Trophoblast cell (in vitro differentiated cells and primary cell): ENCODE results near the gene XXYLT1.

ENCODE experiments used
- DNase-seq, 2 donors: peaks; one replicate each; pipeline ENCODE4 v3.0.0-alpha.2; 2016
- H2AFZ ChIP-seq: 2 replicates; pipeline ENCODE4 v1.6.1; 2013; ENCODE audit warnings: low read length, moderate library complexity, mild to moderate bottlenecking; ENCODE audit not compliant: insufficient read depth, poor library complexity
- H2AK5ac ChIP-seq: 2 replicates; pipeline ENCODE4 v1.6.1; 2013; ENCODE audit warnings: mild to moderate bottlenecking, low read length
- H2BK120ac ChIP-seq: 2 replicates; pipeline ENCODE4 v1.6.1; 2013; ENCODE audit warnings: low read length, mild to moderate bottlenecking, moderate library complexity; ENCODE audit not compliant: insufficient read depth, poor library complexity
- H2BK12ac ChIP-seq: 2 replicates; pipeline ENCODE4 v1.6.1; 2013; ENCODE audit warnings: mild to moderate bottlenecking, low read length, moderate library complexity
- H2BK5ac ChIP-seq: 2 replicates; pipeline ENCODE4 v1.6.1; 2013; ENCODE audit warnings: low read length, low read depth, moderate library complexity, mild to moderate bottlenecking; ENCODE audit not compliant: poor library complexity
- H3K14ac ChIP-seq: 2 replicates; pipeline ENCODE4 v1.6.1; 2013; ENCODE audit warnings: mild to moderate bottlenecking, low read length
- H3K18ac ChIP-seq: 2 replicates; pipeline ENCODE4 v1.6.1; 2013; ENCODE audit warnings: mild to moderate bottlenecking, low read length
- H3K23ac ChIP-seq: 2 replicates; pipeline ENCODE4 v1.6.1; 2013; ENCODE audit warnings: low read length
- H3K27ac ChIP-seq: 2 replicates; pipeline ENCODE4 v1.5.1; 2013; ENCODE audit warnings: low read depth, mild to moderate bottlenecking, inconsistent platforms, low read length, moderate library complexity
- H3K27me3 ChIP-seq: 2 replicates; pipeline ENCODE4 v1.6.1; 2013; ENCODE audit warnings: inconsistent platforms, mild to moderate bottlenecking, low read length, moderate library complexity; ENCODE audit not compliant: insufficient read depth
- H3K36me3 ChIP-seq, 2 experiments: 1 replicate in 1 of 2; 2 replicates in 1 of 2; pipeline ENCODE4 v1.6.1; 2013; ENCODE audit warnings: low read length in 2 of 2, mild to moderate bottlenecking in 2 of 2, moderate library complexity in 1 of 2; ENCODE audit not compliant: insufficient read depth in 2 of 2, control insufficient read depth in 1 of 2
- H3K4ac ChIP-seq: 2 replicates; pipeline ENCODE4 v1.6.1; 2013; ENCODE audit warnings: low read depth, mild to moderate bottlenecking, low read length, moderate library complexity
- H3K4me1 ChIP-seq, 2 experiments: 1 replicate in 1 of 2; 2 replicates in 1 of 2; pipeline ENCODE4 v1.6.1; 2013; ENCODE audit warnings: low read length in 2 of 2, mild to moderate bottlenecking in 2 of 2, moderate library complexity in 1 of 2; ENCODE audit not compliant: insufficient read depth in 2 of 2, control insufficient read depth in 1 of 2
- H3K4me2 ChIP-seq: 2 replicates; pipeline ENCODE4 v1.6.1; 2013; ENCODE audit warnings: inconsistent platforms, mild to moderate bottlenecking, low read length, moderate library complexity
- H3K4me3 ChIP-seq: 2 replicates; pipeline ENCODE4 v1.5.1; 2013; ENCODE audit warnings: mild to moderate bottlenecking, low read depth, low read length, inconsistent platforms
- H3K79me1 ChIP-seq: one replicate; pipeline ENCODE4 v1.6.1; 2013; ENCODE audit warnings: low read length
- H3K79me2 ChIP-seq: 2 replicates; pipeline ENCODE4 v1.6.1; 2013; ENCODE audit warnings: low read length, mild to moderate bottlenecking; ENCODE audit not compliant: control insufficient read depth, insufficient read depth, poor library complexity
- H3K9ac ChIP-seq: 2 replicates; pipeline ENCODE4 v1.6.1; 2013; ENCODE audit warnings: mild to moderate bottlenecking, low read length
- H3K9me3 ChIP-seq: 2 replicates; pipeline ENCODE4 v1.6.1; 2013; ENCODE audit warnings: low read depth, mild to moderate bottlenecking, control low read depth, inconsistent platforms, low read length; ENCODE audit not compliant: insufficient read depth
- H4K12ac ChIP-seq: 2 replicates; pipeline ENCODE4 v1.6.1; 2013; ENCODE audit warnings: low read depth, mild to moderate bottlenecking, low read length, moderate library complexity
- H4K8ac ChIP-seq: 2 replicates; pipeline ENCODE4 v1.6.1; 2013; ENCODE audit warnings: low read depth, mild to moderate bottlenecking, low read length, moderate library complexity
- H4K91ac ChIP-seq: one replicate; pipeline ENCODE4 v1.6.1; 2013; ENCODE audit warnings: low read depth, mild to moderate bottlenecking, low read length, moderate library complexity
- WGBS: extraction: QIAGEN DNeasy Blood & Tissue Kit; methylation state at CpG from one replicate; pipeline ENCODE4 v1.1.7; 2013; ENCODE audit warnings: missing lambda C conversion rate; ENCODE audit not compliant: insufficient read length, insufficient coverage; ENCODE audit errors: extremely low coverage; 5-methylcytosine and 5-hydroxymethylcytosine counted together

Gene XXYLT1

DNA sequence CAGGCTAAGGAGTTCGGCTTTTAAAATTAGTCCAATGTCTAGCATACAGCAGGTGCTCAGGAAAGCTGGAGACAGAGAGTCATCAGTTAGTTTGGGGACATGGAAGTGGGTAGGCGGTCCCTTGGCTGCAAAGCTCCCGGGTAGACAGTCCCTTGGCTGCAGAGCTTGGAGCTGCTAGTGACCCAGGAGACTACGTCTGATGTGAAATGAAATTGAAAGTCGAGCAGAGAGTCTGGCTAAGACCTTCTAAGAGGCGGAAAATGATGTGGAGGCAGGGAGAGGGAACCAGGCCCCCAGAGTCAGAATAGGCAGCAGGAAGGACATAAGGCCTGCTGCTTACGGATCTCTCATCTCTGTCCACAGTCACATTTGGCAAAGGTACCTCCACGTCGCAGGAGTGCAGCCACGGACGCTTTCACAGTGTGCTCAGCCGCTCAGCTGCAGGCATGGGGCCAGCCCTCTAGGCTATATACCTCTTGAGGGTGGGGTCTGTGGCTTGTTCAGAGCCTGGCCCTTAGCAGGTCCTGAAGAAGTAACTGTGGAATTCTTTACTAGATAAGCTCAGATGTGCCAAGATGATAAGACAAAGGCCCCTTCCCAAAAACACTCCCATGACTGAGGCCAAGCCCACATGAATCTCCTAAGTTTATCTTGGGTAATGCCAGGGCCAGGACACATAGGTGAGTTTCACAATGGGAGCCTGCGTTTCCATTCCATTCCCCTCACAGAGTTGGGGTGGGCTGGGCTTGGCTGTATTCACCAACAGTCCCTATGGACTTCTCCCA, 131.7 kb downstream of the XXYLT1 start:
- no peak overlapping the region for H3K18ac ChIP-seq
- no peak overlapping the region for H3K4me3 ChIP-seq
- H4K8ac ChIP-seq = no peak overlapping the region
- no peak overlapping the region for H3K23ac ChIP-seq
- no peaks in the 10 kb centered on the region for H3K79me1 ChIP-seq
- no peak overlapping the region for H4K12ac ChIP-seq
- H3K27ac ChIP-seq = no peak overlapping the region
- H3K9ac ChIP-seq = no peak overlapping the region
- no peak overlapping the region for H2AK5ac ChIP-seq
- no peaks in the 10 kb centered on the region for H3K27me3 ChIP-seq
- peaks cover 4 to 9% of the 10 kb centered on the region in 2 experiments for H3K4me1 ChIP-seq
- WGBS = no CpG with 5 or more reads among the region's 13 CpGs
- H3K79me2 ChIP-seq = no peaks in the 10 kb centered on the region
- no peaks in the 10 kb centered on the region for H3K36me3 ChIP-seq
- no peak overlapping the region for H2AFZ ChIP-seq
- no peak overlapping the region for H2BK12ac ChIP-seq
- no peak overlapping the region for H3K4ac ChIP-seq
- no peak overlapping the region for H3K14ac ChIP-seq
- H3K9me3 ChIP-seq = peaks cover 2% of the 10 kb centered on the region
- H2BK5ac ChIP-seq = no peak overlapping the region
- DNase-seq = peak; percentile 69 to 82
- H4K91ac ChIP-seq = no peak overlapping the region
- H3K4me2 ChIP-seq = no peak overlapping the region
- H2BK120ac ChIP-seq = no peak overlapping the region

- no peak overlapping the region for H2BK5ac ChIP-seq
- H3K9me3 ChIP-seq = peaks cover 2% of the 10 kb centered on the region
- H3K4me2 ChIP-seq = no peak overlapping the region
- no peak overlapping the region for H3K18ac ChIP-seq
- no peak overlapping the region for H4K8ac ChIP-seq
- H3K4ac ChIP-seq = no peak overlapping the region
- no CpG with 5 or more reads among the region's 11 CpGs for WGBS
- H3K27ac ChIP-seq = no peak overlapping the region
- no peaks in the 10 kb centered on the region for H3K79me1 ChIP-seq
- H3K4me1 ChIP-seq = peaks cover 4 to 9% of the 10 kb centered on the region in 2 experiments
- no peak for DNase-seq
- H4K91ac ChIP-seq = no peak overlapping the region
- H4K12ac ChIP-seq = no peak overlapping the region
- no peak overlapping the region for H3K9ac ChIP-seq
- H3K23ac ChIP-seq = no peak overlapping the region
- H2BK120ac ChIP-seq = no peak overlapping the region
- H2AFZ ChIP-seq = no peak overlapping the region
- H3K27me3 ChIP-seq = no peaks in the 10 kb centered on the region
- H2AK5ac ChIP-seq = no peak overlapping the region
- H3K14ac ChIP-seq = no peak overlapping the region
- H3K4me3 ChIP-seq = no peak overlapping the region
- H3K79me2 ChIP-seq = no peaks in the 10 kb centered on the region
- H3K36me3 ChIP-seq = no peaks in the 10 kb centered on the region
- no peak overlapping the region for H2BK12ac ChIP-seq
Measured at GRCh38 chr3:195137638-195138588, 133.0 kb downstream of the XXYLT1 start.

GRCh38 chr3:195135917-195136316, 135.0 kb downstream of the XXYLT1 start:
- Histone ChIP-seq H3K18ac (no peak overlapping the region), H2AK5ac (no peak overlapping the region), H3K4me2 (no peak overlapping the region), H4K91ac (no peak overlapping the region), H3K9ac (no peak overlapping the region), H3K9me3 (peaks cover 2% of the 10 kb centered on the region), H2BK12ac (no peak overlapping the region), H3K36me3 (no peaks in the 10 kb centered on the region), H4K8ac (no peak overlapping the region), H2BK5ac (no peak overlapping the region), H2AFZ (no peak overlapping the region), H4K12ac (no peak overlapping the region), H3K79me2 (no peaks in the 10 kb centered on the region), H2BK120ac (no peak overlapping the region), H3K27me3 (no peaks in the 10 kb centered on the region), H3K4me3 (no peak overlapping the region), H3K4me1 (peaks cover 4 to 9% of the 10 kb centered on the region in 2 experiments), H3K79me1 (no peaks in the 10 kb centered on the region), H3K14ac (no peak overlapping the region), H3K23ac (no peak overlapping the region), H3K4ac (no peak overlapping the region), H3K27ac (no peak overlapping the region)
- WGBS = no CpG with 5 or more reads among the region's 8 CpGs
- no peak for DNase-seq

GRCh38 chr3:195134431-195134830, 136.5 kb downstream of the XXYLT1 start:
- Histone ChIP-seq H3K9ac (no peak overlapping the region), H3K36me3 (no peaks in the 10 kb centered on the region), H3K4me2 (no peak overlapping the region), H2BK5ac (no peak overlapping the region), H3K14ac (no peak overlapping the region), H3K23ac (no peak overlapping the region), H3K4me3 (no peak overlapping the region), H4K91ac (no peak overlapping the region), H2AK5ac (no peak overlapping the region), H3K27ac (no peak overlapping the region), H3K9me3 (peaks cover 2% of the 10 kb centered on the region), H3K79me2 (no peaks in the 10 kb centered on the region), H3K18ac (no peak overlapping the region), H4K8ac (no peak overlapping the region), H3K4me1 (peaks cover 3 to 4% of the 10 kb centered on the region in 2 experiments), H3K27me3 (no peaks in the 10 kb centered on the region), H4K12ac (no peak overlapping the region), H3K4ac (no peak overlapping the region), H3K79me1 (no peaks in the 10 kb centered on the region), H2AFZ (no peak overlapping the region), H2BK12ac (no peak overlapping the region), H2BK120ac (no peak overlapping the region)
- no CpG with 5 or more reads among the region's 6 CpGs for WGBS
- DNase-seq = no peak
